Astrocyte (in vitro differentiated cells and primary cell): ENCODE results near the gene CSK. TPM values are rescaled to one million over a fixed set of nuclear protein-coding genes. Genes with fewer than 3 reads are reported as not detected.

Experiments
- DNase-seq: peaks from one replicate; pipeline ENCODE4 v3.0.0-alpha.2; 2010; ENCODE audit warnings: low read depth
- FAIRE-seq: peaks from 2 replicates; lab custom pipeline; 2011; peaks lifted over from hg19 to GRCh38; lab: Jason Lieb, UNC
- H2AFZ ChIP-seq: 2 replicates; pipeline ENCODE4 v1.6.0; 2012; ENCODE audit warnings: low read depth, low read length, inconsistent platforms
- H3K27ac ChIP-seq: 2 replicates; pipeline ENCODE4 v1.5.1; 2011; ENCODE audit warnings: low read depth, low read length, inconsistent platforms
- H3K27me3 ChIP-seq: 2 replicates; pipeline ENCODE4 v1.6.0; 2011; ENCODE audit warnings: low read length, inconsistent platforms; ENCODE audit not compliant: insufficient read depth
- H3K36me3 ChIP-seq: 2 replicates; pipeline ENCODE4 v1.5.1; 2011; ENCODE audit warnings: low read length, inconsistent platforms; ENCODE audit not compliant: insufficient read depth
- H3K4me1 ChIP-seq: 2 replicates; pipeline ENCODE4 v1.5.1; 2011; ENCODE audit warnings: low read length, inconsistent platforms; ENCODE audit not compliant: insufficient read depth
- H3K4me2 ChIP-seq: 2 replicates; pipeline ENCODE4 v1.6.0; 2012; ENCODE audit warnings: low read length, inconsistent platforms
- H3K4me3 ChIP-seq: 2 replicates; pipeline ENCODE4 v1.5.1; 2011; ENCODE audit warnings: low read depth, mild to moderate bottlenecking, low read length, inconsistent platforms; ENCODE audit not compliant: insufficient read depth
- H3K79me2 ChIP-seq: 2 replicates; pipeline ENCODE4 v1.6.0; 2012; ENCODE audit warnings: mild to moderate bottlenecking, low read length, inconsistent platforms; ENCODE audit not compliant: insufficient read depth
- H3K9ac ChIP-seq: 2 replicates; pipeline ENCODE4 v1.6.0; 2012; ENCODE audit warnings: mild to moderate bottlenecking, low read length, inconsistent platforms
- H3K9me3 ChIP-seq: 2 replicates; pipeline ENCODE4 v1.5.1; 2012; ENCODE audit warnings: low read depth, mild to moderate bottlenecking, low read length, inconsistent platforms; ENCODE audit not compliant: insufficient read depth
- H4K20me1 ChIP-seq: 2 replicates; pipeline ENCODE4 v1.6.0; 2012; ENCODE audit warnings: low read length, inconsistent platforms; ENCODE audit not compliant: insufficient read depth
- H3K27ac Mint-ChIP-seq: one replicate; pipeline ENCODE4 v1.8.0; 2021; ENCODE audit warnings: mild to moderate bottlenecking, mixed read lengths; ENCODE audit not compliant: unreplicated experiment
- H3K27me3 Mint-ChIP-seq: one replicate; pipeline ENCODE4 v1.8.0; 2021; ENCODE audit warnings: low read depth, mixed read lengths; ENCODE audit not compliant: unreplicated experiment
- H3K36me3 Mint-ChIP-seq: one replicate; pipeline ENCODE4 v1.8.0; 2021; ENCODE audit warnings: low read depth, mixed read lengths; ENCODE audit not compliant: unreplicated experiment
- H3K4me1 Mint-ChIP-seq: one replicate; pipeline ENCODE4 v1.8.0; 2021; ENCODE audit warnings: low read depth, mixed read lengths; ENCODE audit not compliant: unreplicated experiment
- H3K4me3 Mint-ChIP-seq: one replicate; pipeline ENCODE4 v1.8.0; 2021; ENCODE audit warnings: mild to moderate bottlenecking, moderate library complexity, mixed read lengths; ENCODE audit not compliant: unreplicated experiment
- H3K9me3 Mint-ChIP-seq: one replicate; pipeline ENCODE4 v1.8.0; 2021; ENCODE audit warnings: mild to moderate bottlenecking, mixed read lengths; ENCODE audit not compliant: unreplicated experiment
- EZH2 ChIP-seq: IDR thresholded peaks from 2 replicates; pipeline ENCODE4 v1.6.1; 2012; ENCODE audit warnings: mild to moderate bottlenecking, low read length, inconsistent platforms; ENCODE audit not compliant: insufficient read depth
- total RNA-seq: library from RNA; stranded (reverse); gene quantifications from 2 replicates; pipeline ENCODE4 v1.2.1, GENCODE V29; 2021
- TF ChIP-seq, protein P1 (sequence below): IDR thresholded peaks from 2 replicates; pipeline ENCODE4 v1.5.1; 2011; ENCODE audit warnings: low read depth, mild to moderate bottlenecking, inconsistent platforms, low read length, moderate library complexity; ENCODE audit not compliant: insufficient read depth

CSK gene
- total RNA-seq, 1 donor from 2014 or later, result 49.8 TPM

DNA sequence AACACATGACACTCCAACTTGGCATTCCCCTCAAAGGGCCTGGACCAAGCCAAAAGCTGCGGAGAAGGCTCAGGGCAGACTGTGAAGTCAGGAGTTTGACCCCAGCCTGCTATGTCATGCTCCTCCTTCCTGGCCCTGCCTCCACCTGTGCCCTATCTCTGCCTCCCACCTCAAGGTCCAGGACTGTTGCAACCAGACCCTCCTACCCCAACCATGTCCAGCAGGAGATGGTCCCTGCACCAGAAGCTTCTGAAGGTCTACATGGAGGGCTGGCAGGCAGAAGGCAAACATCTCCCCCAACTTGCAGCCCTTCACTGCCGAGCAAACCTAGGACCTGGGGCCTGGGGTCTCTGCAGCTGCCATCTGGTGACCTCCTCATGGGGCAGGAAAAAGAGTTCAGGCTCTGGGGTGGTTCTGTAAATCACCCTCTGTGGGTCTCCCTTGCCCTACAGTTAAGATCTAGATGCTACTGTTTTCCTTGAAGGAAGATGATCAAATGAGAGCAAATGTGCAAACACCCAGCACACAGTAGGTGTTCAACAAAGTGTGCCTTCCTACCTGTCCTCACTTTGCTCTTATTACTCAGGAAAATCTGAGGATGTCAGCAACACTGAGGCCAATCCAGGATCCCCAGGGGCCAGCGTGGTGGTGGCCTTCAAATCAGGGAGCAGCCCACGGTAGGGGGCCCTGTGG is 11.5 kb upstream of the CSK start:
- DNase-seq, result no peak
- H3K4me1 Mint-ChIP-seq, result peaks cover 2% of the 10 kb centered on the region
- TF ChIP-seq EZH2, result no peak
- TF ChIP-seq, protein P1, sequence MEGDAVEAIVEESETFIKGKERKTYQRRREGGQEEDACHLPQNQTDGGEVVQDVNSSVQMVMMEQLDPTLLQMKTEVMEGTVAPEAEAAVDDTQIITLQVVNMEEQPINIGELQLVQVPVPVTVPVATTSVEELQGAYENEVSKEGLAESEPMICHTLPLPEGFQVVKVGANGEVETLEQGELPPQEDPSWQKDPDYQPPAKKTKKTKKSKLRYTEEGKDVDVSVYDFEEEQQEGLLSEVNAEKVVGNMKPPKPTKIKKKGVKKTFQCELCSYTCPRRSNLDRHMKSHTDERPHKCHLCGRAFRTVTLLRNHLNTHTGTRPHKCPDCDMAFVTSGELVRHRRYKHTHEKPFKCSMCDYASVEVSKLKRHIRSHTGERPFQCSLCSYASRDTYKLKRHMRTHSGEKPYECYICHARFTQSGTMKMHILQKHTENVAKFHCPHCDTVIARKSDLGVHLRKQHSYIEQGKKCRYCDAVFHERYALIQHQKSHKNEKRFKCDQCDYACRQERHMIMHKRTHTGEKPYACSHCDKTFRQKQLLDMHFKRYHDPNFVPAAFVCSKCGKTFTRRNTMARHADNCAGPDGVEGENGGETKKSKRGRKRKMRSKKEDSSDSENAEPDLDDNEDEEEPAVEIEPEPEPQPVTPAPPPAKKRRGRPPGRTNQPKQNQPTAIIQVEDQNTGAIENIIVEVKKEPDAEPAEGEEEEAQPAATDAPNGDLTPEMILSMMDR, result no peak
- H3K4me2 ChIP-seq, result no peak overlapping the region
- H2AFZ ChIP-seq, result no peak overlapping the region
- no peak overlapping the region for H3K27ac ChIP-seq
- peaks cover 13% of the 10 kb centered on the region for H3K27me3 ChIP-seq
- H3K36me3 Mint-ChIP-seq, result no peaks in the 10 kb centered on the region
- H3K4me3 Mint-ChIP-seq, result peak overlapping the region; percentile 14
- no peaks in the 10 kb centered on the region for H3K4me1 ChIP-seq
- peaks cover 20% of the 10 kb centered on the region for H3K27me3 Mint-ChIP-seq
- no peaks in the 10 kb centered on the region for H3K9me3 Mint-ChIP-seq
- H3K79me2 ChIP-seq, result no peaks in the 10 kb centered on the region
- no peaks in the 10 kb centered on the region for H4K20me1 ChIP-seq
- no peak overlapping the region for H3K9ac ChIP-seq
- H3K27ac Mint-ChIP-seq, result no peak overlapping the region
- H3K9me3 ChIP-seq, result no peaks in the 10 kb centered on the region
- no peaks in the 10 kb centered on the region for H3K36me3 ChIP-seq
- FAIRE-seq, result no peak
- no peak overlapping the region for H3K4me3 ChIP-seq

DNA sequence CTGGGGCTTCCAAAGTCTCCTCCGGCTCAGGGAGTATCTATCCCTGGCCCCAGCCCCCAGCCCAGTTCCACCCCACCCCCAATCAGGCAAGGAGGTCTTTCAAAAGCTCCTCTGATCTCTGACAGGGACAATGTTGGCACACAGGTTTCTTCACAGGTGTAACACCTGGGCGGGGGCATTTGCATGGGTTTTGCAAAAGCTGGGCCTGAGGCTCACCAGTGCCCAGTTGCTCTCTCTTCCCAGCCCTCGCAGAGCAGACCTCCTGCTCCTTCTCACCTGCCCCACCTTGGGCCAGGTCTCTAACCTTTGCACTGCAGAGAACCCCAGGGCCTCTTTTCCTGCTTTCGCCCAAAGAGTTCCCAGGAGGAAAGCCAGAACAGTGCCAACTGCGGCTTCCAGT is 8.6 kb upstream of the CSK start:
- no peaks in the 10 kb centered on the region for H3K9me3 Mint-ChIP-seq
- H3K4me2 ChIP-seq, result no peak overlapping the region

More for the DNA sequence above, 8.6 kb upstream of the CSK start:
- no peak overlapping the region for H3K9ac ChIP-seq
- no peaks in the 10 kb centered on the region for H3K36me3 ChIP-seq
- Mint-ChIP-seq H3K36me3 (no peaks in the 10 kb centered on the region), H3K27me3 (peaks cover 18% of the 10 kb centered on the region), H3K4me1 (peaks cover 12% of the 10 kb centered on the region), H3K27ac (no peak overlapping the region), H3K4me3 (no peak overlapping the region)
- no peak overlapping the region for H3K4me3 ChIP-seq
- DNase-seq (no peak), FAIRE-seq (no peak)
- H3K4me1 ChIP-seq, result peaks cover 4% of the 10 kb centered on the region
- no peak overlapping the region for H2AFZ ChIP-seq
- no peaks in the 10 kb centered on the region for H3K9me3 ChIP-seq
- H3K27me3 ChIP-seq, result peaks cover 9% of the 10 kb centered on the region
- no peak overlapping the region for H3K27ac ChIP-seq
- no peaks in the 10 kb centered on the region for H4K20me1 ChIP-seq
- H3K79me2 ChIP-seq, result no peaks in the 10 kb centered on the region
- TF ChIP-seq, protein P1, result no peak
- TF ChIP-seq EZH2, result no peak
